Choroid plexus epithelial cell (primary cell): ENCODE measurements around the gene CTSW.

ENCODE experiments used
- DNase-seq: peaks from one replicate; pipeline ENCODE4 v3.0.0-alpha.2; 2010; ENCODE audit warnings: low read depth
- H3K4me3 ChIP-seq: 2 replicates; pipeline ENCODE4 v1.5.1; 2011; ENCODE audit warnings: low read depth, mild to moderate bottlenecking, control low read depth, low read length, moderate library complexity
- TF ChIP-seq, protein P1 (sequence below): conservative IDR thresholded peaks from 2 replicates; pipeline ENCODE4 v1.5.1; 2011; ENCODE audit warnings: low read depth, mild to moderate bottlenecking, control low read depth, inconsistent platforms, low read length, moderate library complexity

Gene CTSW

DNA sequence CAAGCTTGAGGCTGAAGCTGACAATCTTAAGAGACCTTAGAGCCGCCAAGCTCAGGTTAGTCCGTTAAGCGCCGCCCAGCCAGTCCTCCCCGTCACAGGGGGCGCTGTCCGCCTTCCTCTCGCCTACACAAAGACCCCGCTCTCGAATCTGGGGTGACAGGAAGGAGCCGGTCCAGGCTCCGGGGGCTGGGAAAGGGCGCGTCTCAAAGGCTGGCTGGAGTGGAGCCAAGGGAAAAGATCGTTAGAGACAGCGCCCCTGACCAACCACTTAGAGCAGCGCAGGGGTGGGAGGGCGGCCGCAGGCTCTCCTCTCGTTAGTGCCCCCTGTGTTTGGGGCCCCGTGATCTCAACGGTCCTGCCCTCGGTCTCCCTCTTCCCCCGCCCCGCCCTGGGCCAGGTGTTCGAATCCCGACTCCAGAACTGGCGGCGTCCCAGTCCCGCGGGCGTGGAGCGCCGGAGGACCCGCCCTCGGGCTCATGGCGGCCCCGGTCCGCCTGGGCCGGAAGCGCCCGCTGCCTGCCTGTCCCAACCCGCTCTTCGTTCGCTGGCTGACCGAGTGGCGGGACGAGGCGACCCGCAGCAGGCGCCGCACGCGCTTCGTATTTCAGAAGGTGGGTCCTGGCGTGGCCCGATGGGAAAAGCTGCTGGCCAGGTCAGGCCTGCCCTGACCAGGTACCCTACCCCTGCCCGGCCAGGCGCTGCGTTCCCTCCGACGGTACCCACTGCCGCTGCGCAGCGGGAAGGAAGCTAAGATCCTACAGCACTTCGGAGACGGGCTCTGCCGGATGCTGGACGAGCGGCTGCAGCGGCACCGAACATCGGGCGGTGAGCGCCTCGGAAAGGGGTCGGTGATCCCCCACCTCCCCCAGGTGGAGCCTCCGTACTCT, 19.1 kb upstream of the CTSW start, which contains the start of gene MUS81:
Gene MUS81 (plus strand): TSS at position 156 of the 887 bp plus-strand sequence. CDS start 321 bp downstream, at position 477.
- TF ChIP-seq, protein P1, sequence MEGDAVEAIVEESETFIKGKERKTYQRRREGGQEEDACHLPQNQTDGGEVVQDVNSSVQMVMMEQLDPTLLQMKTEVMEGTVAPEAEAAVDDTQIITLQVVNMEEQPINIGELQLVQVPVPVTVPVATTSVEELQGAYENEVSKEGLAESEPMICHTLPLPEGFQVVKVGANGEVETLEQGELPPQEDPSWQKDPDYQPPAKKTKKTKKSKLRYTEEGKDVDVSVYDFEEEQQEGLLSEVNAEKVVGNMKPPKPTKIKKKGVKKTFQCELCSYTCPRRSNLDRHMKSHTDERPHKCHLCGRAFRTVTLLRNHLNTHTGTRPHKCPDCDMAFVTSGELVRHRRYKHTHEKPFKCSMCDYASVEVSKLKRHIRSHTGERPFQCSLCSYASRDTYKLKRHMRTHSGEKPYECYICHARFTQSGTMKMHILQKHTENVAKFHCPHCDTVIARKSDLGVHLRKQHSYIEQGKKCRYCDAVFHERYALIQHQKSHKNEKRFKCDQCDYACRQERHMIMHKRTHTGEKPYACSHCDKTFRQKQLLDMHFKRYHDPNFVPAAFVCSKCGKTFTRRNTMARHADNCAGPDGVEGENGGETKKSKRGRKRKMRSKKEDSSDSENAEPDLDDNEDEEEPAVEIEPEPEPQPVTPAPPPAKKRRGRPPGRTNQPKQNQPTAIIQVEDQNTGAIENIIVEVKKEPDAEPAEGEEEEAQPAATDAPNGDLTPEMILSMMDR: peak; percentile 85
- DNase-seq: peak; percentile 99
- peak within 1 kb of the TSS; percentile 95 for H3K4me3 ChIP-seq

DNA sequence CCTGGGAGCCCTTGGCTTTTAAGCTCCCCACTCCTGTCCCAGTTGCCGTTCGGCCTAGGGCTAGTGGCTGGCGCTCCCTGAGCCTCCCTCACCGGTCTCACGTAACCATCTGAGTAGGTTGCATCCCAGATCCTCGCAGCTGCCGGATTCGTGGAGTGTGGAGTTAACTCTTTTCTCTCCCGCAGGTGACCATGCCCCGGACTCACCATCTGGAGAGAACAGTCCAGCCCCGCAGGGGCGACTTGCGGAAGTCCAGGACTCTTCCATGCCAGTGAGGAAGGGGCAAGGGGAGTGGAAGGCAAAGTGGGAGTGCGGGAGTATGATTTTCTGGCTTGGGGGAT, 18.5 kb upstream of the CTSW start:
- TF ChIP-seq, protein P1: no peak
- H3K4me3 ChIP-seq: peak overlapping the region; percentile 95
- DNase-seq: peak; percentile 40

DNA sequence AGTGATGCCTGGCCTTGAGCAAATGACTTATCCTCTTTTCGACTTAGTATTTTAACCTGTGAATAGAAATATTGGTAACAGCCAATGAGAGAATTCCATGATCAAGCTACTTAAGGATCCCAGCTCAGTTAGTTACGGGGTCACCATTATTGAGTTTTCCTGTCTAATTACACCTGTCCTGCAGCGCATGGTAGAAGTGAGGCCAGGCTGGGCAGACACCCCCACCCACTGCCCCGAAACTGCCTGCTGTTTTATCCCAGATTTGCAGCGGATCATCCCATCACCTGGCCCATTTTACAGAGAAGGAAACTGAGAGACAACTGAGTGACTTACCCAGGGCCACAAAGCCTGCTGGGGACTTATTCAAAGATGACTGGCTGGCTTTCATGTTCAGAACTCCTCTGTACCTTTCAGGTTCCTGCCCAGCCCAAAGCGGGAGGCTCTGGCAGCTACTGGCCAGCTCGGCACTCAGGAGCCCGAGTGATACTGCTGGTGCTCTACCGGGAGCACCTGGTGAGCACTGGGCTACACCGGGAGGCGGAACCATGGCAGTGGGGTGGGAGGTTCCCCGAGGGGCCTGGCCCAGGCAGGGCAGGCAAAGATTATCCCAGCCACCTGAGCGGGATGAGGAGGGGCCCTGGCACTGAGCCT, 18.0 kb upstream of the CTSW start:
- H3K4me3 ChIP-seq: peak overlapping the region; percentile 95
- no peak for DNase-seq
- TF ChIP-seq, protein P1: no peak

DNA sequence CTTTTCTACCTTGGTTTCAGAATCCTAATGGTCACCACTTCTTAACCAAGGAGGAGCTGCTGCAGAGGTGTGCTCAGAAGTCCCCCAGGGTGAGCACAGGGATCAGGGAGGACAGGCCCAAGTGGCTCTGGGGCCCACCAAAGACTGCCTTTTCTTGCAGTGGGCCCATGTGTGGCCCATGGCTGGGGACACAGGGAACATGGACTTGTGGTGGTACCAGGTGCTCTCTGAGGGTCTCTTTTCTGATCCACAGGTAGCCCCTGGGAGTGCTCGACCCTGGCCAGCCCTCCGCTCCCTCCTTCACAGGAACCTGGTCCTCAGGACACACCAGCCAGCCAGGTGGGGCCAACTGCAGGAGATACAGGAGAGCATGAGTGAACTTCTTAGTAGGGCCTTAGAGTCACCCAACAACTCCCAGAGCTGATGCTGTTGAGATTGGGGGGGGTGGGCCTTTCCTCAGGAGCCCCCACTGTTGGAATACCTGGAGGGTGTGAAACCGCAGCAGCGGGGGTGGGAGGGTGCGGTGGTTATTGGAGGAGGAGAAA, 17.4 kb upstream of the CTSW start:
- no peak for DNase-seq
- peak overlapping the region; percentile 95 for H3K4me3 ChIP-seq
- TF ChIP-seq, protein P1: no peak

DNA sequence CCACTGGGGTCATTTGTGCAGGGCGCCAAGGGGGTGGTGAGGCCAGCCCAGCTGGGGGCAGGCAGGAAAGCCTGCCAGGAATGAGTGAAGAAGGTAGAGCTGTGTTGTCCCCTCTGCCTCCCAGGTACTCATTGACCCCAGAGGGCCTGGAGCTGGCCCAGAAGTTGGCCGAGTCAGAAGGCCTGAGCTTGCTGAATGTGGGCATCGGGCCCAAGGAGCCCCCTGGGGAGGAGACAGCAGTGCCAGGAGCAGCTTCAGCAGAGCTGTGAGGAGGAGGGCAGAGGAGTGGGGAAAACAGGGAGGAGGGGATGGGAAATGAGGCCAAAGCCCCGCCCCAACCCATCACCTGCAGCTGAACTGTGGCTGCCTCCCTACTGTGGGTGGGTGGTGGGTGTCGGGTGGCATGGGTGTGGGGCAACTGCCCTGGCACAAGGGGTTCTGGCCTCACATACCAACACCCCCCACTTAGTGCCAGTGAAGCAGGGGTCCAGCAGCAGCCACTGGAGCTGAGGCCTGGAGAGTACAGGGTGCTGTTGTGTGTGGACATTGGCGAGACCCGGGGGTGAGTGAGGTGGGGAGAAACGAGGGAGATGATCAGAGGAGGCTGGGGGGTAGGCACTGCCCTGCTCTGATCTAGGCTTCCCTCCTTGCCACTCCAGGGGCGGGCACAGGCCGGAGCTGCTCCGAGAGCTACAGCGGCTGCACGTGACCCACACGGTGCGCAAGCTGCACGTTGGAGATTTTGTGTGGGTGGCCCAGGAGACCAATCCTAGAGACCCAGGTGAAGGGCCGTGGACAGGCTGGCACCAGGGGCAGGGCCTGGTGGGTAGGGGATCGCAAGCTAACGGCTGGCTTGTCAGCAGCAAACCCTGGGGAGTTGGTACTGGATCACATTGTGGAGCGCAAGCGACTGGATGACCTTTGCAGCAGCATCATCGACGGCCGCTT, 16.4 kb upstream of the CTSW start:
- peak; percentile 19 for DNase-seq
- TF ChIP-seq, protein P1: no peak
- no peak overlapping the region for H3K4me3 ChIP-seq

DNA sequence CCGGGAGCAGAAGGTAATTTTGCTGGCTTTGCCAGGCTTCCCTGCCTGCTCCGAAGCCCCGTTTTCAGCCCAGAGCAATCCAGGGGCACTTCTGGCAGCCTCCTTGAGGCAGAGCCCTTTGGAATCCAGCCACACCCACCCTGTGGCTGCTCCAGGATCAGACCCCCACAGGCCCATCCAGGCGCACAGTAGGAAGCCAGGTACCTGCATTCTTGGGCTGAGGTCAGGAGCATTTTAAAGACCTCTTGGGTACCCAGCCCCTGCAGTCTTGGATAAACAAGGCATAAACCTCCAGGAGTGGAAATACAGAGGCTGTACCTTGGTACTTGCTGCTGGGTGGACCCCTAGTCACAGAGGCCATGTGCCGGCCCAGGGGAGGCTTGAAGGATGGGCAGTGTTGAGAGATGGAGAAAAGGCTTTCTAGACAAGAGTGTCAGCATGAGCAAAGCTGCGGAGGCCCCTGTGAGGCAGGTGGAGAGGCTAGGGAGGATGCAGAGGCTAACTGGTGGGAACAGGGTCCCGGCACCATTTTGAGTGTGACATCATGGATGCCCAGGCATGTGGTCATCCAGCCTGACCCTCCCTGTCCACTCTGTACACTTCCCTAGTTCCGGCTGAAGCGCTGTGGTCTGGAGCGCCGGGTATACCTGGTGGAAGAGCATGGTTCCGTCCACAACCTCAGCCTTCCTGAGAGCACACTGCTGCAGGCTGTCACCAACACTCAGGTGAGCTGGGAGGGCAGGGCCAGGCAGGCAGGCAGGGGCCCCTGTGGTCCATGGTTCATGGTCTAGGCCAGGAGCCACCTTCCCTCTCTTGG, 15.5 kb upstream of the CTSW start:
- no peak overlapping the region for H3K4me3 ChIP-seq
- TF ChIP-seq, protein P1: no peak
- DNase-seq: peak; percentile 4
